ENCODE results near the gene LPIN1.
"Not testable (repeated sequence)": the region's sequence is repeated elsewhere in the genome, so short reads cannot be mapped to it uniquely, and the experiment has no call there.

- not testable (repeated sequence) for TF ChIP-seq CTCF (IDR thresholded peaks at IDR 0.05); POLR2A (IDR thresholded peaks at IDR 0.05; ENCODE audit: low read depth)
Observed at GRCh38 chr2:11847935-11848334, 101.5 kb downstream of the LPIN1 start.

Data from esophagus muscularis mucosa (tissue), 3 donors.